Tibial nerve (tissue), 4 donors: Measurements from ENCODE around the gene LYSMD2. TPM values are rescaled to one million over a fixed set of nuclear protein-coding genes. Genes with fewer than 3 reads are reported as not detected.

Source experiments
- DNase-seq, 2 donors: peaks; one replicate each; pipeline ENCODE4 v3.0.0-alpha.2; 2019; ENCODE audit warnings: low spot score in 2 of 2
- H3K27ac ChIP-seq, 4 donors: fragments of 200-600 bp; sonication (generic) in 3 of 4; one replicate each; pipeline ENCODE4 v1.5.1; 2017 to 2019; ENCODE audit warnings: mild to moderate bottlenecking in 1 of 4
- H3K27me3 ChIP-seq, 2 donors: fragments of 200-600 bp; sonication (generic) in 1 of 2; one replicate each; pipeline versions ENCODE4 v1.5.1 to v1.6.0; 2017 to 2019
- H3K36me3 ChIP-seq, 3 donors: fragments of 200-600 bp; sonication (generic); one replicate each; pipeline ENCODE4 v1.5.1; 2018 to 2019
- H3K4me1 ChIP-seq, 4 donors: fragments of 200-600 bp; sonication (generic) in 3 of 4; one replicate each; pipeline ENCODE4 v1.5.1; 2017 to 2019
- H3K4me3 ChIP-seq, 4 donors: fragments of 200-600 bp; sonication (generic) in 3 of 4; one replicate each; pipeline ENCODE4 v1.5.1; 2017 to 2019; ENCODE audit warnings: mild to moderate bottlenecking in 1 of 4, moderate library complexity in 1 of 4
- H3K9me3 ChIP-seq, 4 donors: fragments of 200-600 bp; sonication (generic) in 3 of 4; one replicate each; pipeline ENCODE4 v1.5.1; 2017 to 2019
- CTCF ChIP-seq, 5 experiments: fragments of 200-600 bp in 3 of 5; fragments of 450-650 bp in 2 of 5; sonication (generic) in 3 of 5; IDR thresholded peaks; one replicate each; pipeline ENCODE4 v1.5.1; 2016 to 2019; ENCODE audit warnings: antibody characterized with exemption in 5 of 5, mild to moderate bottlenecking in 3 of 5, moderate library complexity in 2 of 5
- EP300 ChIP-seq, 2 donors: sonication (generic); formaldehyde crosslinking; IDR thresholded peaks; one replicate each; pipeline ENCODE4 v1.6.1; 2017; ENCODE audit warnings: antibody characterized with exemption in 2 of 2, mild to moderate bottlenecking in 1 of 2
- POLR2A ChIP-seq, 2 donors: fragments of 450-650 bp; IDR thresholded peaks; one replicate each; pipeline ENCODE4 v1.6.1; 2017; ENCODE audit warnings: antibody characterized with exemption in 2 of 2, mild to moderate bottlenecking in 2 of 2, moderate library complexity in 2 of 2
- WGBS, 2 donors: methylation state at CpG; one replicate each; pipeline ENCODE4 v1.1.5; 2018; 5-methylcytosine and 5-hydroxymethylcytosine counted together
- total RNA-seq, 4 donors: library from RNA; depleted of rRNA; stranded (reverse); fragments of >200 nt; gene quantifications; one replicate each; pipeline ENCODE4 v1.1.0, GENCODE V29; 2016

The LYSMD2 gene
- total RNA-seq, 4 donors from 2014 or later: 16.8 to 24.9 (median 19.9) TPM

GRCh38 chr15:51754267-51754666 is 16.8 kb upstream of the LYSMD2 start:
- Histone ChIP-seq H3K9me3 (no peaks in the 10 kb centered on the region), H3K36me3 (no peaks in the 10 kb centered on the region), H3K4me3 (no peak overlapping the region), H3K27me3 (no peaks in the 10 kb centered on the region), H3K27ac (peak overlapping the region in 2 of 4 donors; percentile 83 to 92), H3K4me1 (peaks cover 0 to 60% (median 27%) of the 10 kb centered on the region in 4 donors)
- DNase-seq: no peak
- no peak for TF ChIP-seq CTCF (IDR thresholded peaks at IDR 0.05)
- no peak for TF ChIP-seq EP300 (IDR thresholded peaks at IDR 0.05)
- no peak for TF ChIP-seq POLR2A (IDR thresholded peaks at IDR 0.05)
- WGBS, 2 donors: 45 to 56% methylated on average over 2 of the region's 2 CpGs

GRCh38 chr15:51752888-51753287 is 15.4 kb upstream of the LYSMD2 start:
- WGBS, 2 donors: 43 to 52% methylated on average over 5 of the region's 5 CpGs
- Histone ChIP-seq H3K4me1 (peaks cover 0 to 46% (median 18%) of the 10 kb centered on the region in 4 donors), H3K36me3 (no peaks in the 10 kb centered on the region), H3K27me3 (no peaks in the 10 kb centered on the region), H3K4me3 (peak overlapping the region in 3 of 4 donors; percentile 60 to 92 (median 65)), H3K27ac (peak overlapping the region; percentile 65 to 92 (median 78)), H3K9me3 (no peaks in the 10 kb centered on the region)
- DNase-seq: no peak
- no peak for TF ChIP-seq EP300 (IDR thresholded peaks at IDR 0.05)
- TF ChIP-seq CTCF (IDR thresholded peaks at IDR 0.05): no peak
- no peak for TF ChIP-seq POLR2A (IDR thresholded peaks at IDR 0.05)

GRCh38 chr15:51751697-51752683 is 14.5 kb upstream of the LYSMD2 start:
- DNase-seq: no peak
- WGBS, 2 donors: 2 to 4% methylated on average over 46 to 54 of the region's 71 CpGs
- no peaks in the 10 kb centered on the region for H3K27me3 ChIP-seq
- peak overlapping the region; percentile 65 to 92 (median 78) for H3K27ac ChIP-seq
- H3K9me3 ChIP-seq: no peaks in the 10 kb centered on the region
- H3K36me3 ChIP-seq: no peaks in the 10 kb centered on the region
- TF ChIP-seq CTCF (IDR thresholded peaks at IDR 0.05): no peak
- TF ChIP-seq POLR2A (IDR thresholded peaks at IDR 0.05): no peak
- TF ChIP-seq EP300 (IDR thresholded peaks at IDR 0.05): no peak
- peaks cover 0 to 39% (median 12%) of the 10 kb centered on the region in 4 donors for H3K4me1 ChIP-seq
- H3K4me3 ChIP-seq: peak overlapping the region; percentile 60 to 92 (median 74)

GRCh38 chr15:51750792-51751696 is 13.6 kb upstream of the LYSMD2 start, which contains the start of gene TMOD2:
TMOD2 (plus strand) TSS chr15:51751597; CDS start chr15:51766442, 14,845 bp downstream.
- no peaks in the 10 kb centered on the region for H3K27me3 ChIP-seq
- WGBS, 2 donors: 5 to 10% methylated on average over 38 to 41 of the region's 65 CpGs
- DNase-seq: no peak
- peak within 1 kb of the TSS; percentile 65 to 92 (median 78) for H3K27ac ChIP-seq
- peak within 1 kb of the TSS; percentile 60 to 92 (median 74) for H3K4me3 ChIP-seq
- H3K36me3 ChIP-seq: no peaks in the 10 kb centered on the region
- TF ChIP-seq EP300 (IDR thresholded peaks at IDR 0.05): no peak
- no peak for TF ChIP-seq POLR2A (IDR thresholded peaks at IDR 0.05)
- no peak for TF ChIP-seq CTCF (IDR thresholded peaks at IDR 0.05)
- H3K9me3 ChIP-seq: no peaks in the 10 kb centered on the region
- peaks cover 0 to 35% (median 10%) of the 10 kb centered on the region in 4 donors for H3K4me1 ChIP-seq
